SK-N-SH treated with all-trans-retinoic acid at 6 μM for 48 hours (cell line): Measurements from ENCODE around the gene NRXN3.

ENCODE experiments used
- ATAC-seq: fragments of 200-7000 bp; cut with Tn5 transposase; 3 replicates; pipeline ENCODE4 v1.9.1; 2020; ENCODE audit warnings: mild to moderate bottlenecking, moderate library complexity
- ARNTL ChIP-seq: fragments of 450-650 bp; formaldehyde crosslinking; IDR thresholded peaks from 2 replicates; pipeline ENCODE4 v1.5.0; 2020; ENCODE audit warnings: low read depth, mild to moderate bottlenecking, moderate library complexity, borderline replicate concordance
- BACH2 ChIP-seq: fragments of 250-450 bp; sonication (Bioruptor Pico); IDR thresholded peaks from 2 replicates; pipeline ENCODE4 v1.9.0; 2021; ENCODE audit warnings: mild to moderate bottlenecking, borderline replicate concordance
- CREB5 ChIP-seq: fragments of 250-450 bp; sonication (Bioruptor Pico); IDR thresholded peaks from 2 replicates; pipeline ENCODE4 v1.5.1; 2020; ENCODE audit warnings: low read depth, mild to moderate bottlenecking, moderate library complexity
- CSDC2 ChIP-seq: fragments of 250-450 bp; sonication (Bioruptor Pico); IDR thresholded peaks from 2 replicates; pipeline ENCODE4 v1.5.0; 2020; ENCODE audit warnings: mild to moderate bottlenecking, moderate library complexity
- ESRRG ChIP-seq: fragments of 250-450 bp; sonication (Bioruptor Pico); IDR thresholded peaks from 2 replicates; pipeline ENCODE4 v1.6.1; 2021; ENCODE audit warnings: mild to moderate bottlenecking
- GLIS3 ChIP-seq: fragments of 250-450 bp; sonication (Bioruptor Pico); IDR thresholded peaks from 2 replicates; pipeline ENCODE4 v1.5.0; 2020; ENCODE audit warnings: mild to moderate bottlenecking, moderate library complexity
- OSR1 ChIP-seq: fragments of 250-450 bp; sonication (Bioruptor Pico); IDR thresholded peaks from 2 replicates; pipeline ENCODE4 v1.8.0; 2022; ENCODE audit warnings: moderate library complexity, mild to moderate bottlenecking, inconsistent platforms
- PATZ1 ChIP-seq: fragments of 250-450 bp; sonication (Bioruptor Pico); IDR thresholded peaks from 2 replicates; pipeline ENCODE4 v1.8.0; 2020; ENCODE audit warnings: mild to moderate bottlenecking, moderate library complexity, borderline replicate concordance
- POU6F1 ChIP-seq: fragments of 250-450 bp; sonication (Bioruptor Pico); IDR thresholded peaks from 2 replicates; pipeline ENCODE4 v1.8.0; 2021; ENCODE audit warnings: low read depth, mild to moderate bottlenecking, moderate library complexity, borderline replicate concordance
- PPARA ChIP-seq: fragments of 250-450 bp; sonication (Bioruptor Pico); IDR thresholded peaks from 2 replicates; pipeline ENCODE4 v1.5.0; 2020; ENCODE audit warnings: mild to moderate bottlenecking, borderline replicate concordance
- RARB ChIP-seq: fragments of 250-450 bp; sonication (Bioruptor Pico); IDR thresholded peaks from 2 replicates; pipeline ENCODE4 v1.8.0; 2021; ENCODE audit warnings: mild to moderate bottlenecking, moderate library complexity
- SNAI2 ChIP-seq: fragments of 250-450 bp; sonication (Bioruptor Pico); IDR thresholded peaks from 2 replicates; pipeline ENCODE4 v1.5.0; 2020; ENCODE audit warnings: mild to moderate bottlenecking, moderate library complexity
- TCF4 ChIP-seq: fragments of 250-450 bp; sonication (Bioruptor Pico); IDR thresholded peaks from 2 replicates; pipeline ENCODE4 v1.8.0; 2021; ENCODE audit warnings: mild to moderate bottlenecking, moderate library complexity, borderline replicate concordance
- TOX ChIP-seq: fragments of 250-450 bp; sonication (Bioruptor Pico); IDR thresholded peaks from 2 replicates; pipeline ENCODE4 v1.8.0; 2021; ENCODE audit warnings: mild to moderate bottlenecking, moderate library complexity, borderline replicate concordance
- ZFP3 ChIP-seq: fragments of 250-450 bp; sonication (Bioruptor Pico); IDR thresholded peaks from 2 replicates; pipeline ENCODE4 v1.5.0; 2020; ENCODE audit warnings: mild to moderate bottlenecking, moderate library complexity
- ZFP30 ChIP-seq: fragments of 450-650 bp; formaldehyde crosslinking; IDR thresholded peaks from 2 replicates; pipeline ENCODE4 v1.5.0; 2022; ENCODE audit warnings: mild to moderate bottlenecking, moderate library complexity
- ZNF565 ChIP-seq: fragments of 450-650 bp; formaldehyde crosslinking; conservative IDR thresholded peaks from 2 replicates; pipeline ENCODE4 v1.5.0; 2020; ENCODE audit warnings: low read depth, mild to moderate bottlenecking, moderate library complexity
- ZNF70 ChIP-seq: fragments of 450-650 bp; formaldehyde crosslinking; IDR thresholded peaks from 2 replicates; pipeline ENCODE4 v1.5.0; 2020; ENCODE audit warnings: mild to moderate bottlenecking, moderate library complexity
- ZNF8 ChIP-seq: fragments of 450-650 bp; formaldehyde crosslinking; IDR thresholded peaks from 2 replicates; pipeline ENCODE4 v1.5.0; 2020; ENCODE audit warnings: mild to moderate bottlenecking, moderate library complexity
- TF ChIP-seq, protein P1 (sequence below): fragments of 250-450 bp; sonication (Bioruptor Pico); IDR thresholded peaks from 2 replicates; pipeline ENCODE4 v1.5.1; 2021; ENCODE audit warnings: mild to moderate bottlenecking, moderate library complexity

Gene NRXN3

DNA sequence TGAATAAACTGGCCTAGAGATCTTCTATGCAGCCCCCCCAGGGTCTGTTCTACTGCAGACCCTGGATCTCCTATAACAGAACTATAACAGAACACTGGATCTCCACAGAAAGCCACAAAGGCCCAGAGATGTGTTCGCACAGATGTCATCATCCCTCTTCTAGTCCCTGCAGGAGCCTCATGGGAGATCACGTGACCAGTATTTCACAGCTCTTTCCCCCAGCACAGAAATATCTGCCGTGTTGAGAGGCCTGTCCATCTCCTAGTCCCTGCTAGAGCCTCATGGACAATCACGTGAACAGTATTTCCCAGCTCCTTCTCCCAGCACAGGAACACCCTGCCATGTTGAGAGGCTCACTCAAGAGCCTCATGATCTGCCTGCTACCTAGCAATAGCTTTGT is 331.7 kb downstream of the NRXN3 start:
- no peak for ATAC-seq
- no peak for TF ChIP-seq ESRRG (CRISPR knock-in tag)
- TF ChIP-seq, protein P1, sequence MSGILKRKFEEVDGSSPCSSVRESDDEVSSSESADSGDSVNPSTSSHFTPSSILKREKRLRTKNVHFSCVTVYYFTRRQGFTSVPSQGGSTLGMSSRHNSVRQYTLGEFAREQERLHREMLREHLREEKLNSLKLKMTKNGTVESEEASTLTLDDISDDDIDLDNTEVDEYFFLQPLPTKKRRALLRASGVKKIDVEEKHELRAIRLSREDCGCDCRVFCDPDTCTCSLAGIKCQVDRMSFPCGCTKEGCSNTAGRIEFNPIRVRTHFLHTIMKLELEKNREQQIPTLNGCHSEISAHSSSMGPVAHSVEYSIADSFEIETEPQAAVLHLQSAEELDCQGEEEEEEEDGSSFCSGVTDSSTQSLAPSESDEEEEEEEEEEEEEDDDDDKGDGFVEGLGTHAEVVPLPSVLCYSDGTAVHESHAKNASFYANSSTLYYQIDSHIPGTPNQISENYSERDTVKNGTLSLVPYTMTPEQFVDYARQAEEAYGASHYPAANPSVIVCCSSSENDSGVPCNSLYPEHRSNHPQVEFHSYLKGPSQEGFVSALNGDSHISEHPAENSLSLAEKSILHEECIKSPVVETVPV (CRISPR knock-in tag), result no peak
- no peak for TF ChIP-seq ZNF565
- TF ChIP-seq PPARA (CRISPR knock-in tag), result no peak
- TF ChIP-seq CSDC2 (CRISPR knock-in tag), result no peak

GRCh38 chr14:78508023-78508422 is 337.9 kb downstream of the NRXN3 start:
- no peak for TF ChIP-seq ZNF70 (CRISPR knock-in tag)
- no peak for TF ChIP-seq ZFP30 (CRISPR knock-in tag)
- no peak for TF ChIP-seq ESRRG (CRISPR knock-in tag)
- TF ChIP-seq CSDC2 (CRISPR knock-in tag), result no peak
- no peak for TF ChIP-seq POU6F1 (CRISPR knock-in tag)
- TF ChIP-seq OSR1, result no peak
- no peak for TF ChIP-seq TOX (CRISPR knock-in tag)
- TF ChIP-seq SNAI2 (CRISPR knock-in tag), result no peak
- TF ChIP-seq ZNF565, result no peak
- TF ChIP-seq BACH2 (CRISPR knock-in tag), result no peak
- no peak for TF ChIP-seq ZNF8 (CRISPR knock-in tag)
- TF ChIP-seq PPARA (CRISPR knock-in tag), result no peak
- no peak for TF ChIP-seq PATZ1 (CRISPR knock-in tag)
- no peak for ATAC-seq

- no peak for ATAC-seq
- TF ChIP-seq POU6F1 (CRISPR knock-in tag) (no peak), ZNF8 (CRISPR knock-in tag) (no peak), ARNTL (no peak), RARB (no peak), PPARA (CRISPR knock-in tag) (no peak), BACH2 (CRISPR knock-in tag) (no peak), CREB5 (CRISPR knock-in tag) (no peak), CSDC2 (CRISPR knock-in tag) (no peak), OSR1 (no peak), TCF4 (CRISPR knock-in tag) (no peak), ZNF70 (CRISPR knock-in tag) (no peak), ZFP3 (CRISPR knock-in tag) (no peak), GLIS3 (CRISPR knock-in tag) (no peak)
- TF ChIP-seq, protein P1 (CRISPR knock-in tag), result no peak
Observed at GRCh38 chr14:78509516-78509915, 339.3 kb downstream of the NRXN3 start.
